Mesenchymal stem cell (in vitro differentiated cells and primary cell): ENCODE results near the gene JAG1.

Source experiments
- DNase-seq: peaks from one replicate; pipeline ENCODE4 v3.0.0-alpha.2; 2013
- H2AFZ ChIP-seq: one replicate; pipeline ENCODE4 v1.6.1; 2013; ENCODE audit warnings: low read depth, mild to moderate bottlenecking, control low read depth, inconsistent platforms, low read length, moderate library complexity
- H2AK5ac ChIP-seq: 2 replicates; pipeline ENCODE4 v1.6.1; 2013; ENCODE audit warnings: low read length, moderate library complexity, mild to moderate bottlenecking, inconsistent platforms; ENCODE audit not compliant: severe bottlenecking
- H2BK120ac ChIP-seq: one replicate; pipeline ENCODE4 v1.6.1; 2013; ENCODE audit warnings: low read depth, mild to moderate bottlenecking, inconsistent platforms, low read length, moderate library complexity
- H2BK12ac ChIP-seq, 2 experiments: one replicate each; pipeline ENCODE4 v1.6.1; 2013; ENCODE audit warnings: inconsistent platforms in 2 of 2, low read length in 2 of 2, mild to moderate bottlenecking in 2 of 2, moderate library complexity in 2 of 2, control low read depth in 1 of 2
- H2BK15ac ChIP-seq: one replicate; pipeline ENCODE4 v1.6.1; 2013; ENCODE audit warnings: mild to moderate bottlenecking, low read depth, inconsistent platforms; ENCODE audit not compliant: poor library complexity, severe bottlenecking
- H2BK5ac ChIP-seq: 2 replicates; pipeline ENCODE4 v1.6.1; 2013; ENCODE audit warnings: low read depth, mild to moderate bottlenecking, low read length, control low read depth, inconsistent platforms; ENCODE audit not compliant: poor library complexity, severe bottlenecking
- H3K14ac ChIP-seq, 2 experiments: one replicate each; pipeline ENCODE4 v1.6.1; 2013; ENCODE audit warnings: inconsistent platforms in 2 of 2, low read length in 2 of 2, control low read depth in 1 of 2, mild to moderate bottlenecking in 1 of 2, moderate library complexity in 1 of 2
- H3K18ac ChIP-seq, 2 experiments: one replicate each; pipeline ENCODE4 v1.6.1; 2013; ENCODE audit warnings: inconsistent platforms in 2 of 2, low read length in 2 of 2, control low read depth in 1 of 2, low read depth in 1 of 2, mild to moderate bottlenecking in 1 of 2
- H3K23ac ChIP-seq, 2 experiments: one replicate each; pipeline ENCODE4 v1.6.1; 2013; ENCODE audit warnings: inconsistent platforms in 2 of 2, low read length in 2 of 2, mild to moderate bottlenecking in 2 of 2, moderate library complexity in 2 of 2, control low read depth in 1 of 2
- H3K27ac ChIP-seq: 2 replicates; pipeline ENCODE4 v1.5.1; 2013; ENCODE audit warnings: mild to moderate bottlenecking, moderate library complexity, low read length, control low read depth, inconsistent platforms; ENCODE audit not compliant: poor library complexity, severe bottlenecking
- H3K27me3 ChIP-seq, 2 experiments: 2 replicates each; pipeline versions ENCODE4 v1.6.1 to v1.7.0; 2013; ENCODE audit warnings: low read length in 2 of 2, mild to moderate bottlenecking in 2 of 2, moderate library complexity in 2 of 2, control low read depth in 1 of 2, inconsistent platforms in 1 of 2; ENCODE audit not compliant: control insufficient read depth in 1 of 2, insufficient read depth in 1 of 2
- H3K36me3 ChIP-seq, 2 experiments: 2 replicates each; pipeline versions ENCODE4 v1.6.1 to v1.7.0; 2013; ENCODE audit warnings: low read length in 2 of 2, control low read depth in 1 of 2, inconsistent platforms in 1 of 2, low read depth in 1 of 2, mild to moderate bottlenecking in 1 of 2; ENCODE audit not compliant: insufficient read depth in 2 of 2, control insufficient read depth in 1 of 2
- H3K4ac ChIP-seq, 2 experiments: one replicate each; pipeline ENCODE4 v1.6.1; 2013; ENCODE audit warnings: inconsistent platforms in 2 of 2, low read length in 2 of 2, mild to moderate bottlenecking in 2 of 2, moderate library complexity in 2 of 2, control low read depth in 1 of 2, low read depth in 1 of 2
- H3K4me1 ChIP-seq: 2 replicates; pipeline ENCODE4 v1.6.1; 2013; ENCODE audit warnings: low read depth, low read length, control low read depth; ENCODE audit not compliant: control insufficient read depth, insufficient read depth
- H3K4me2 ChIP-seq: 2 replicates; pipeline ENCODE4 v1.6.1; 2013; ENCODE audit warnings: low read length, mild to moderate bottlenecking, inconsistent platforms; ENCODE audit not compliant: poor library complexity, severe bottlenecking
- H3K4me3 ChIP-seq, 2 experiments: 2 replicates each; pipeline versions ENCODE4 v1.5.1 to v1.7.0; 2013; ENCODE audit warnings: low read length in 2 of 2, mild to moderate bottlenecking in 2 of 2, control low read depth in 1 of 2, low read depth in 1 of 2; ENCODE audit not compliant: insufficient read depth in 1 of 2
- H3K79me1 ChIP-seq: replicated peaks from 2 replicates; pipeline ENCODE4 v1.6.1; 2013; ENCODE audit warnings: mild to moderate bottlenecking, control low read depth, low read length, inconsistent platforms; ENCODE audit not compliant: poor library complexity, severe bottlenecking
- H3K9ac ChIP-seq: 2 replicates; pipeline ENCODE4 v1.7.0; 2013; ENCODE audit warnings: mild to moderate bottlenecking, low read length, moderate library complexity
- H3K9me3 ChIP-seq: 2 replicates; pipeline ENCODE4 v1.7.0; 2013; ENCODE audit warnings: mild to moderate bottlenecking, low read length; ENCODE audit not compliant: control insufficient read depth
- H4K8ac ChIP-seq: one replicate; pipeline ENCODE4 v1.6.1; 2013; ENCODE audit warnings: inconsistent platforms, mild to moderate bottlenecking, low read length, moderate library complexity
- H4K91ac ChIP-seq: one replicate; pipeline ENCODE4 v1.6.1; 2013; ENCODE audit warnings: mild to moderate bottlenecking, low read length, inconsistent platforms
- WGBS: methylation state at CpG from one replicate; pipeline ENCODE4 v1.1.7; 2013; ENCODE audit warnings: mixed read lengths; 5-methylcytosine and 5-hydroxymethylcytosine counted together

JAG1 gene

DNA sequence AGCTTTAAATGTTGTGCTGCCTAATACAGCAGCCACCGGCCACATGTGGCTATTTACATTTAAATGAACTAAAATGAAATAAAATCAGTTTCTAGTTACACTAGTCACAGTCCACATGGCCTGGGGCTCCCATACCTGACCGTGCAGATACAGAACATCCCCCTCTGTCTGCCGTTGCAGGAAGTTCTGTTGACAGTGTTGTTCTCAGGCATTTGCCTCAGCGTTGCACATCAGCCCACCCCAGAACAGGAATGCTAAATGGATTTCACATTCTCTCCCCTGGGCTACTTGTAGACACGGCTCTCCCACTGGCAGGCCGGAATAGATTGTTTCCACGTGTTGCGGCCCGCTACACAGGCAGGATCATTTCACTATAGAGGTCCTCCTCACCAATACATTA, 26.3 kb downstream of the JAG1 start:
- no peak overlapping the region for H3K4ac ChIP-seq
- H3K36me3 ChIP-seq: peaks cover 52 to 99% of the 10 kb centered on the region in 2 experiments
- H3K4me2 ChIP-seq: no peak overlapping the region
- H3K23ac ChIP-seq: no peak overlapping the region
- no peak overlapping the region for H2AFZ ChIP-seq
- H3K79me1 ChIP-seq: peaks cover 7% of the 10 kb centered on the region
- no peak overlapping the region for H3K18ac ChIP-seq
- H3K27ac ChIP-seq: no peak overlapping the region
- no peak overlapping the region for H3K14ac ChIP-seq
- no peak overlapping the region for H2BK12ac ChIP-seq
- no peak overlapping the region for H3K9ac ChIP-seq
- no peak overlapping the region for H4K8ac ChIP-seq
- no peaks in the 10 kb centered on the region for H3K9me3 ChIP-seq
- peaks cover 31% of the 10 kb centered on the region for H3K4me1 ChIP-seq
- 76% methylated on average over 4 of the region's 9 CpGs for WGBS
- H2BK5ac ChIP-seq: no peak overlapping the region
- H4K91ac ChIP-seq: no peak overlapping the region
- no peak overlapping the region for H2BK120ac ChIP-seq
- H2BK15ac ChIP-seq: no peak overlapping the region
- no peak overlapping the region for H3K4me3 ChIP-seq
- H2AK5ac ChIP-seq: no peak overlapping the region
- H3K27me3 ChIP-seq: no peaks in the 10 kb centered on the region
- no peak for DNase-seq

DNA sequence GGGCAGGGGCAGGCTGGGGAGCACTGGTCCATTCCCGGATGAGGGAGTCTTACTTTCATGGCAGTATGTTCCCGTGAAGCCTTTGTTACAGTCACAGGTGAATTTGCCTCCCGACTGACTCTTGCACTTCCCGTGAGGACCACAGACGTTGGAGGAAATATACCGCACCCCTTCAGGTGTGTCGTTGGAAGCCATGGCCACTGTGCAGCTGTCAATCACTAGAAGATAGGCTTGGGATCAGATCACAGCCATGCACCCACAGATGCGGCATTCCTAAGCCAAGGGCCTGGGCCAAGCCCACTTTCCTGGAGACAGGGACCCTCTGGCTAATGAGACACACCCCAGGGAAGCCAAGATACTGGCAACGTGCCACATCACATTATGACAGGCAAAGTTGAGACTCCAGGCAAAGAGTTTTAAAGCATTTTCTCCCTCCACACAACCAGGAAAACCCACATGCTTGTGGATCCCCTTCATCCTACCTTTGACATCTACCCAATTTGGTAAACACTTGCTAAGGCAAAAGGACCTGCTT, 26.8 kb downstream of the JAG1 start:
- 97% methylated on average over 9 of the region's 9 CpGs for WGBS
- Histone ChIP-seq H3K4me3 (no peak overlapping the region), H3K4me2 (no peak overlapping the region), H3K9me3 (no peaks in the 10 kb centered on the region), H2AK5ac (no peak overlapping the region), H2BK5ac (no peak overlapping the region), H2BK120ac (no peak overlapping the region), H3K79me1 (peaks cover 7% of the 10 kb centered on the region), H3K23ac (no peak overlapping the region), H3K14ac (no peak overlapping the region), H2AFZ (no peak overlapping the region), H2BK15ac (no peak overlapping the region), H3K27me3 (no peaks in the 10 kb centered on the region), H3K36me3 (peaks cover 57 to 100% of the 10 kb centered on the region in 2 experiments), H3K4me1 (peaks cover 27% of the 10 kb centered on the region), H3K9ac (no peak overlapping the region), H4K91ac (no peak overlapping the region), H4K8ac (no peak overlapping the region), H3K18ac (no peak overlapping the region), H2BK12ac (no peak overlapping the region), H3K27ac (no peak overlapping the region), H3K4ac (no peak overlapping the region)
- DNase-seq: no peak

DNA sequence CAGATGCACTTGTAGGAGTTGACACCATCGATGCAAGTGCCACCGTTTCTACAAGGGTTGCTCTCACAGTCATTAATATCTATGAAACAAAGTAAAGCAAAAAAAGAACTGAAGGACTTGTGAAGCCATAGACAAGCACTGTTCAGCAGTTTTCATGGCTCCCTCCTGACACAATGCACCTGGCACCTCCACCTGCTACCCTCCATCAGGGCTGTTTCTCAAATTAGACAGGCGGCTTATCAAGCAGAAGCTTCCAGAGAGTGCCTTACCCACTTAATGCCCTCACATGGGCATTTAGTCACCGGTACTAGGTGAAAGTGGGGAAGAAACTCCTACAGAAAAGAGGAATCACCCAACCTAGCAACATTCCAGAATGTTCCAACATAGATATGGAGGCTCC, 27.8 kb downstream of the JAG1 start:
- WGBS: 97% methylated on average over 4 of the region's 4 CpGs
- Histone ChIP-seq H4K91ac (no peak overlapping the region), H2AFZ (no peak overlapping the region), H3K9ac (no peak overlapping the region), H3K4me1 (peaks cover 23% of the 10 kb centered on the region), H4K8ac (no peak overlapping the region), H3K27me3 (no peaks in the 10 kb centered on the region), H2BK12ac (no peak overlapping the region), H3K4me2 (no peak overlapping the region), H3K79me1 (peaks cover 7% of the 10 kb centered on the region), H3K23ac (no peak overlapping the region), H3K27ac (no peak overlapping the region), H2BK5ac (no peak overlapping the region), H3K14ac (no peak overlapping the region), H2BK120ac (no peak overlapping the region), H3K4me3 (no peak overlapping the region), H3K4ac (no peak overlapping the region), H2BK15ac (no peak overlapping the region), H3K18ac (no peak overlapping the region), H3K9me3 (no peaks in the 10 kb centered on the region), H3K36me3 (peaks cover 59 to 100% of the 10 kb centered on the region in 2 experiments), H2AK5ac (no peak overlapping the region)
- DNase-seq: no peak

DNA sequence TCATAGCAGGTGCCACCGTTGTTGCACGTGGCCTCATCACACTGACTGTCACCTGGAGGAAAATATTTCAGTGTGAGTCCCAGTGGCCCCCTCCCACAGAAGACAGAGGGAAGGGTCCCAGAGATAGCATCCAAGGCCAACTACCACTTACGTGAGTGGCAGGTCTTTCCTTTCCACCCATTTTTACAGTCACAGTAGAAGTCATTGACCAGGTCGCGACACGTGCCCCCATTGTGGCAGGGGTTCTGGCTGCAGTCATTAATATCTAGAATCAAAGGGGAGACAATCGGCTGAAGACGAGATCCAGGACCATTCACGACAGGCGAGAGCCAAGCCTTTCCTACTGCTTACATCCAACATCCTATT, 28.6 kb downstream of the JAG1 start:
- H2BK5ac ChIP-seq: no peak overlapping the region
- DNase-seq: no peak
- peaks cover 7% of the 10 kb centered on the region for H3K79me1 ChIP-seq
- 95% methylated on average over 10 of the region's 10 CpGs for WGBS
- H3K4me2 ChIP-seq: no peak overlapping the region
- no peaks in the 10 kb centered on the region for H3K9me3 ChIP-seq
- H4K91ac ChIP-seq: no peak overlapping the region
- no peak overlapping the region for H2AK5ac ChIP-seq
- no peak overlapping the region for H2BK12ac ChIP-seq
- H3K23ac ChIP-seq: no peak overlapping the region
- H3K18ac ChIP-seq: no peak overlapping the region
- H2BK15ac ChIP-seq: no peak overlapping the region
- H3K36me3 ChIP-seq: peaks cover 64 to 100% of the 10 kb centered on the region in 2 experiments
- H4K8ac ChIP-seq: no peak overlapping the region
- no peak overlapping the region for H3K4me3 ChIP-seq
- H3K14ac ChIP-seq: no peak overlapping the region
- no peak overlapping the region for H3K4ac ChIP-seq
- H2BK120ac ChIP-seq: no peak overlapping the region
- no peak overlapping the region for H3K9ac ChIP-seq
- no peak overlapping the region for H3K27ac ChIP-seq
- no peaks in the 10 kb centered on the region for H3K27me3 ChIP-seq
- H2AFZ ChIP-seq: no peak overlapping the region
- peaks cover 17% of the 10 kb centered on the region for H3K4me1 ChIP-seq
